Mesendoderm (in vitro differentiated cells): ENCODE measurements around the gene FANCC.

ENCODE experiments used
- DNase-seq: peaks from one replicate; pipeline ENCODE4 v3.0.0; 2013
- H2AK5ac ChIP-seq: 2 replicates; pipeline ENCODE4 v1.6.1; 2013; ENCODE audit warnings: low read length, inconsistent platforms
- H2BK120ac ChIP-seq: 2 replicates; pipeline ENCODE4 v1.6.1; 2013; ENCODE audit warnings: low read depth, mild to moderate bottlenecking, low read length, moderate library complexity, mixed read lengths
- H2BK15ac ChIP-seq: replicated peaks from 2 replicates; pipeline ENCODE4 v1.6.1; 2013; ENCODE audit warnings: low read depth, mild to moderate bottlenecking, moderate library complexity
- H2BK5ac ChIP-seq: 2 replicates; pipeline ENCODE4 v1.6.1; 2013; ENCODE audit warnings: low read length, inconsistent platforms
- H3K18ac ChIP-seq: 2 replicates; pipeline ENCODE4 v1.6.1; 2013; ENCODE audit warnings: mild to moderate bottlenecking, low read length, mixed read lengths
- H3K23ac ChIP-seq: one replicate; pipeline ENCODE4 v1.6.1; 2013; ENCODE audit warnings: low read length
- H3K27ac ChIP-seq: 2 replicates; pipeline ENCODE4 v1.5.1; 2013; ENCODE audit warnings: low read depth, mild to moderate bottlenecking, inconsistent platforms, low read length, moderate library complexity
- H3K27me3 ChIP-seq: 2 replicates; pipeline ENCODE4 v1.6.1; 2013; ENCODE audit warnings: low read length, control low read depth, mild to moderate bottlenecking, inconsistent platforms; ENCODE audit not compliant: insufficient read depth, poor library complexity
- H3K36me3 ChIP-seq: 2 replicates; pipeline ENCODE4 v1.6.1; 2013; ENCODE audit warnings: low read length, inconsistent platforms; ENCODE audit not compliant: control insufficient read depth, insufficient read depth
- H3K4ac ChIP-seq: one replicate; pipeline ENCODE4 v1.6.1; 2013; ENCODE audit warnings: low read depth, mild to moderate bottlenecking, low read length, moderate library complexity
- H3K4me1 ChIP-seq: 2 replicates; pipeline ENCODE4 v1.6.1; 2013; ENCODE audit warnings: low read depth, low read length, inconsistent platforms; ENCODE audit not compliant: control insufficient read depth
- H3K4me2 ChIP-seq: 2 replicates; pipeline ENCODE4 v1.6.1; 2013; ENCODE audit warnings: low read length
- H3K4me3 ChIP-seq: 2 replicates; pipeline ENCODE4 v1.5.1; 2013; ENCODE audit warnings: mild to moderate bottlenecking, low read length
- H3K56ac ChIP-seq: one replicate; pipeline ENCODE4 v1.6.1; 2013; ENCODE audit warnings: low read length
- H3K79me1 ChIP-seq: 2 replicates; pipeline ENCODE4 v1.6.1; 2013; ENCODE audit warnings: low read length, inconsistent platforms
- H3K79me2 ChIP-seq: 2 replicates; pipeline ENCODE4 v1.6.1; 2013; ENCODE audit warnings: mild to moderate bottlenecking, low read length; ENCODE audit not compliant: control insufficient read depth, insufficient read depth
- H3K9ac ChIP-seq: 2 replicates; pipeline ENCODE4 v1.6.1; 2013; ENCODE audit warnings: low read length, inconsistent platforms
- H4K5ac ChIP-seq: one replicate; pipeline ENCODE4 v1.6.1; 2013; ENCODE audit warnings: low read length
- H4K8ac ChIP-seq: one replicate; pipeline ENCODE4 v1.6.1; 2013; ENCODE audit warnings: low read depth, mild to moderate bottlenecking, control low read depth, low read length, moderate library complexity
- WGBS: extraction: QIAGEN DNeasy Blood & Tissue Kit; methylation state at CpG from one replicate; pipeline ENCODE4 v1.1.7; 2013; ENCODE audit warnings: low lambda C conversion rate, missing lambda C conversion rate; ENCODE audit not compliant: insufficient coverage; ENCODE audit errors: extremely low coverage; 5-methylcytosine and 5-hydroxymethylcytosine counted together

The FANCC gene

DNA sequence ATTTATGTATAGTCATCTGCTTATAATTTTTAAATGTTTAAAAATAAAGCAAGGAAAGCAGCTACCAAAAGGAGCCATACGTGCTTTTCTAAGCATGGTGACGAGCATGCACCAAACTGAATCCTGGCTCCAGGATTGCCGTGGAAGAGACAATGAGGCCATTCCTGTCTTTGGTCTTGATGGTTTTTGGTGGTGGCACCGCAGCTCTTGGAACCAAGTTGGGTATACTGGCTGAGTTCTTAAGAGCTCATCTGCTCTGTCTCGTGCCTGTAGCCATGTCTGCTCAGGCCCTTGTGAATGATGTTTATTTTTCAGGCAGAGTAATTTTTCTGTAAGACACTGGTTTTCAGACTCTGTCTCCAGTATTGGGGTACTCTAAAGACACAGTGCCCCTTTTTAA lies 246.1 kb downstream of the FANCC start:
- Histone ChIP-seq H3K27ac (no peak overlapping the region), H3K4me1 (no peaks in the 10 kb centered on the region), H2BK15ac (no peak overlapping the region), H2BK5ac (no peak overlapping the region), H3K23ac (no peak overlapping the region), H4K5ac (no peak overlapping the region), H3K18ac (no peak overlapping the region), H4K8ac (no peak overlapping the region), H3K79me1 (peaks cover 14% of the 10 kb centered on the region), H3K56ac (no peak overlapping the region), H2BK120ac (no peak overlapping the region), H3K27me3 (no peaks in the 10 kb centered on the region), H3K4me3 (no peak overlapping the region), H3K9ac (no peak overlapping the region), H3K36me3 (no peaks in the 10 kb centered on the region), H3K79me2 (peaks cover 2% of the 10 kb centered on the region), H3K4ac (no peak overlapping the region), H3K4me2 (no peak overlapping the region), H2AK5ac (no peak overlapping the region)
- DNase-seq: no peak
- no CpG with 5 or more reads among the region's 5 CpGs for WGBS

DNA sequence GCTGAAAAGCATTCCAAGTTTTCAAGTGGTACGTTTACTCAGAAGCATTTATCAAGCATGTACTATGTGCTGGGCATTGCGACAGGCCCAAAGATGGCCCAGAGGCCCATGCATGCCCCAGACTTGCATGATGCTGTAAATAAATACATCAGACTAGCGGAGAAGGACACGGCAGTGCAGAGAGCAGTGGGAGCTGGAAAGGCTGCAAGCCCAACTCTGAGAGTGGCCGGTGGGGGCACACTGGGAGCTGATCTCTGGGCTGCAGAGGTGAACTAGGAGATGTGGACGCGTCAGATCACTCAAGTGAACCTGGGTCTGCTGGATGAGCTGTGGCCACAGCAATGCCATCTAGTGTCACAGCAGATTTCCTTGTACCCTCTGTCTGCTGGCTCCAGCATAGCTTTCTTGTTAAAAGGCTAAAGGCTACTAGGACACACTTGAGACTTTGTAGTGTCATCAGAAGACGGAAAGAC lies 246.9 kb downstream of the FANCC start:
- Histone ChIP-seq H3K27me3 (no peaks in the 10 kb centered on the region), H3K9ac (no peak overlapping the region), H3K4me3 (no peak overlapping the region), H4K5ac (no peak overlapping the region), H2BK5ac (no peak overlapping the region), H3K23ac (no peak overlapping the region), H3K4me2 (no peak overlapping the region), H3K27ac (no peak overlapping the region), H2AK5ac (no peak overlapping the region), H3K79me1 (peaks cover 14% of the 10 kb centered on the region), H3K4me1 (no peaks in the 10 kb centered on the region), H3K18ac (no peak overlapping the region), H3K56ac (no peak overlapping the region), H2BK15ac (no peak overlapping the region), H3K79me2 (peaks cover 2% of the 10 kb centered on the region), H2BK120ac (no peak overlapping the region), H3K36me3 (no peaks in the 10 kb centered on the region), H3K4ac (no peak overlapping the region), H4K8ac (no peak overlapping the region)
- DNase-seq: peak; percentile 48
- WGBS: no CpG with 5 or more reads among the region's 8 CpGs

DNA sequence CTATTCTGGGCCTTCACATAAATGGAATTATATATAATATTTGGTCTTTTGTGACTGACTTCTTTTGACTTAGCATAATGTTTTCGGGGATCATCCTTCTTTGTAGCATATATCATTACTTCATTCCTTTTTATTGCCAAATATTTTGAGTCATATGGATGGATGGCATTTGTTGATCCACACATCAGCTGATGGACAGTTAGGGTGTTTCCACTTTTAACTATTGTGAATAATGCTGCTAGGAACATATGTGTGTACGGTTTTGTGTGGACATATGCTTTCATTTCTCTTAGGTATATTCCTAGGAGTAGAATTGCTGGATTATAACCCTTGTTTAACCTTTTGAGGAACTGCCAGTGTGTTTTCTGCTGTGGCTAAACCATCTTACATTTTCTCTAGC lies 249.6 kb downstream of the FANCC start:
- DNase-seq: no peak
- Histone ChIP-seq H2BK5ac (no peak overlapping the region), H3K79me2 (no peaks in the 10 kb centered on the region), H3K18ac (no peak overlapping the region), H3K56ac (no peak overlapping the region), H3K79me1 (peaks cover 9% of the 10 kb centered on the region), H3K4me3 (no peak overlapping the region), H4K5ac (no peak overlapping the region), H3K4me2 (no peak overlapping the region), H3K36me3 (no peaks in the 10 kb centered on the region), H2BK120ac (no peak overlapping the region), H3K4ac (no peak overlapping the region), H3K27me3 (no peaks in the 10 kb centered on the region), H3K9ac (no peak overlapping the region), H2AK5ac (no peak overlapping the region), H3K27ac (no peak overlapping the region), H3K4me1 (no peaks in the 10 kb centered on the region), H4K8ac (no peak overlapping the region), H3K23ac (no peak overlapping the region), H2BK15ac (no peak overlapping the region)
- no CpG with 5 or more reads among the region's 2 CpGs for WGBS

DNA sequence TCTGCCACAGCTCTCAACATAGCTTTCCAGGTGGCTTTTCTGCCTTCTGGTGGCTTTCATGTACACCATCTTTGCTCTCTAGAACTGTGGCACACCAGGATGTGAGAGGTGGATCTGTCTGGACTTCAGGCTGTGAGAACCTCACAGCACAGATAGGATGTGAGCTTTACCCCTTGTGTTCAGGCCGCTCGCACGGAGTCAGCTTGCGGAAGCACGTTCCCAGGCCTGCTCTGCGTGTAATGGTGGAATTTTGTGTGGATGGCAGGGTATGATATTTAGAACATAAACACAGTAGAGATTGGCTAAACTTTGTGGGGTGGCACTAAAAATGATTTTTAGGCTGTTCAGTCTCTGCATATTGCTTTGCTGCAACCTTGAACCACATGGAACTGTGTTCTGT lies 250.5 kb downstream of the FANCC start:
- Histone ChIP-seq H3K9ac (no peak overlapping the region), H3K18ac (no peak overlapping the region), H3K4me1 (no peaks in the 10 kb centered on the region), H3K56ac (no peak overlapping the region), H4K8ac (no peak overlapping the region), H3K79me2 (no peaks in the 10 kb centered on the region), H2AK5ac (no peak overlapping the region), H3K4ac (no peak overlapping the region), H3K27me3 (no peaks in the 10 kb centered on the region), H2BK15ac (no peak overlapping the region), H4K5ac (no peak overlapping the region), H3K4me3 (no peak overlapping the region), H3K79me1 (peaks cover 9% of the 10 kb centered on the region), H3K23ac (no peak overlapping the region), H2BK5ac (no peak overlapping the region), H2BK120ac (no peak overlapping the region), H3K4me2 (no peak overlapping the region), H3K36me3 (no peaks in the 10 kb centered on the region), H3K27ac (no peak overlapping the region)
- no peak for DNase-seq
- no CpG with 5 or more reads among the region's 6 CpGs for WGBS

DNA sequence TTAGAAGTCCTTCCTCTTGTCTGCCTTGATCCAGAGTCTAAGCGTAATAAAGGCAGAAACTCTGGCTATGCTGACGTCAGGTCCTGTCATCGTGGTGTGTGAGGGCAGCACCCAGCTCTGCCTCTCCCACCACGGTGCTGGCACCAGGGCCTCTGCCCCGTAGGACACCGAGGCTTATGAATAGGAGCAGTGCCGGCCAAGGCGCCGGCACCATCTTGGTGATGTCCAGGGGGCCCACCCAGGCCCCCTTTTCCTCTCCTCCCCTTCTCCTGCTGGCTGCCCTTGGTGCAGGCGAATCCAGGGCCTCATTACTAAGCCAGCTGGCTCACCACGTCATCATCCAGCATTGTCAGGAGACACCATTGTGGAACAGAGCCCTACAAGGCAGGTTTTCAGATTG lies 252.3 kb downstream of the FANCC start:
- H3K9ac ChIP-seq: no peak overlapping the region
- peaks cover 9% of the 10 kb centered on the region for H3K79me1 ChIP-seq
- H3K4me1 ChIP-seq: no peaks in the 10 kb centered on the region
- no peak for DNase-seq
- H3K18ac ChIP-seq: no peak overlapping the region
- WGBS: no CpG with 5 or more reads among the region's 11 CpGs
- H3K79me2 ChIP-seq: no peaks in the 10 kb centered on the region
- H3K4me3 ChIP-seq: no peak overlapping the region
- no peaks in the 10 kb centered on the region for H3K27me3 ChIP-seq
- no peaks in the 10 kb centered on the region for H3K36me3 ChIP-seq
- H4K8ac ChIP-seq: no peak overlapping the region
- no peak overlapping the region for H2BK5ac ChIP-seq
- H3K56ac ChIP-seq: no peak overlapping the region
- no peak overlapping the region for H2BK15ac ChIP-seq
- H2AK5ac ChIP-seq: no peak overlapping the region
- H3K4ac ChIP-seq: no peak overlapping the region
- H3K23ac ChIP-seq: no peak overlapping the region
- no peak overlapping the region for H2BK120ac ChIP-seq
- no peak overlapping the region for H4K5ac ChIP-seq
- H3K27ac ChIP-seq: no peak overlapping the region
- no peak overlapping the region for H3K4me2 ChIP-seq

DNA sequence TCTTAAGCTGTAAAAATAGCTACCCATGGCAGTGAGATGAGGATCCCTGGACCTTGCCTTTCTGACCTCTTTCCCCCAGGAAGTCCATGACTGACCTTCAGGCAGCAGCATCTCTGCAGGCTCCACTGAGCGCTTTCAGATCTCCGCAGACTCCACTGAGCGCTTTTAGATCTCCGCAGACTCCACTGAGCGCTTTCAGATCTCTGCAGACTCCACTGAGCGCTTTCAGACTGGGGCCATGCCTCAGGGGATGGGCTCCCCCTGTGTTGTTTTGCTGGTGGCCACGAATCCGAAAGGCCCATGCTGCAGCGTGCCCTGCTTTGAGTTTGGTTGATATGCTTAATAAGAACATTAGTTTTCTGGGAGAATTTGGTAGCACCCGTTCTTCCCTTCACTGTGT lies 254.2 kb downstream of the FANCC start:
- Histone ChIP-seq H3K9ac (no peak overlapping the region), H3K4me1 (no peaks in the 10 kb centered on the region), H2BK15ac (no peak overlapping the region), H3K79me2 (peaks cover 4% of the 10 kb centered on the region), H3K79me1 (peaks cover 6% of the 10 kb centered on the region), H2BK120ac (no peak overlapping the region), H4K5ac (no peak overlapping the region), H4K8ac (no peak overlapping the region), H3K4me3 (no peak overlapping the region), H2BK5ac (no peak overlapping the region), H3K4me2 (no peak overlapping the region), H2AK5ac (no peak overlapping the region), H3K56ac (no peak overlapping the region), H3K36me3 (no peaks in the 10 kb centered on the region), H3K27me3 (no peaks in the 10 kb centered on the region), H3K27ac (no peak overlapping the region), H3K4ac (no peak overlapping the region), H3K18ac (no peak overlapping the region), H3K23ac (no peak overlapping the region)
- WGBS: no CpG with 5 or more reads among the region's 10 CpGs
- no peak for DNase-seq
